Peyer's patch (tissue), 4 donors: ENCODE results near the gene HOMEZ.

Experiments used
- POLR2A ChIP-seq, 2 donors: fragments of 450-650 bp; IDR thresholded peaks; one replicate each; pipeline ENCODE4 v1.5.1; 2017; ENCODE audit warnings: antibody characterized with exemption in 2 of 2, mild to moderate bottlenecking in 2 of 2, moderate library complexity in 2 of 2
- TF ChIP-seq, protein P1 (sequence below), 6 experiments: fragments of 450-650 bp in 4 of 6; fragments of 200-600 bp in 2 of 6; sonication (generic) in 1 of 6; IDR thresholded peaks; one replicate each; pipeline ENCODE4 v1.5.1; 2017 to 2019; ENCODE audit warnings: antibody characterized with exemption in 6 of 6, mild to moderate bottlenecking in 3 of 6, moderate library complexity in 1 of 6

- TF ChIP-seq, protein P1, sequence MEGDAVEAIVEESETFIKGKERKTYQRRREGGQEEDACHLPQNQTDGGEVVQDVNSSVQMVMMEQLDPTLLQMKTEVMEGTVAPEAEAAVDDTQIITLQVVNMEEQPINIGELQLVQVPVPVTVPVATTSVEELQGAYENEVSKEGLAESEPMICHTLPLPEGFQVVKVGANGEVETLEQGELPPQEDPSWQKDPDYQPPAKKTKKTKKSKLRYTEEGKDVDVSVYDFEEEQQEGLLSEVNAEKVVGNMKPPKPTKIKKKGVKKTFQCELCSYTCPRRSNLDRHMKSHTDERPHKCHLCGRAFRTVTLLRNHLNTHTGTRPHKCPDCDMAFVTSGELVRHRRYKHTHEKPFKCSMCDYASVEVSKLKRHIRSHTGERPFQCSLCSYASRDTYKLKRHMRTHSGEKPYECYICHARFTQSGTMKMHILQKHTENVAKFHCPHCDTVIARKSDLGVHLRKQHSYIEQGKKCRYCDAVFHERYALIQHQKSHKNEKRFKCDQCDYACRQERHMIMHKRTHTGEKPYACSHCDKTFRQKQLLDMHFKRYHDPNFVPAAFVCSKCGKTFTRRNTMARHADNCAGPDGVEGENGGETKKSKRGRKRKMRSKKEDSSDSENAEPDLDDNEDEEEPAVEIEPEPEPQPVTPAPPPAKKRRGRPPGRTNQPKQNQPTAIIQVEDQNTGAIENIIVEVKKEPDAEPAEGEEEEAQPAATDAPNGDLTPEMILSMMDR (IDR thresholded peaks at IDR 0.05) = no peak
- TF ChIP-seq POLR2A (IDR thresholded peaks at IDR 0.05) = no peak
These were observed 26.5 kb downstream of the HOMEZ start for GRCh38 chr14:23259426-23259825.
